CD4-positive, alpha-beta T cell (primary cell): ENCODE measurements around the gene CSTB. TPM values are rescaled to one million over a fixed set of nuclear protein-coding genes. Genes with fewer than 3 reads are reported as not detected.
"Not testable (repeated sequence)": the region's sequence is repeated elsewhere in the genome, so short reads cannot be mapped to it uniquely, and the experiment has no call there.

Experiments
- ATAC-seq: fragments of 200-7000 bp; cut with Tn5 transposase; one replicate; pipeline ENCODE4 v1.10.0; 2022; ENCODE audit warnings: mild to moderate bottlenecking; ENCODE audit not compliant: poor library complexity
- CTCF ChIA-PET: fragments of 350-600 bp; sonication (Branson Sonifier 250); formaldehyde crosslinking; loops from one replicate; lab custom pipeline; 2021; ENCODE audit warnings: antibody characterized with exemption, inconsistent platforms; lab: Charles Lee
- POLR2A ChIA-PET: fragments of 350-600 bp; sonication (Branson Sonifier 250); formaldehyde crosslinking; loops from one replicate; lab custom pipeline; 2021; ENCODE audit warnings: antibody characterized with exemption, inconsistent platforms; lab: Charles Lee
- DNase-seq, 14 experiments: peaks; one replicate each; pipeline ENCODE4 v3.0.0-alpha.2; 2013 to 2020; ENCODE audit warnings: mixed read lengths in 2 of 14
- H3K27ac ChIP-seq, 2 donors: one replicate each; pipeline versions ENCODE4 v1.5.1 to v1.7.0; 2013; ENCODE audit warnings: low read length in 2 of 2, low read depth in 1 of 2, mild to moderate bottlenecking in 1 of 2
- H3K27me3 ChIP-seq, 2 experiments: 1 replicate in 1 of 2; 2 replicates in 1 of 2; pipeline versions ENCODE4 v1.6.1 to v1.7.0; 2013; ENCODE audit warnings: low read length in 2 of 2, control low read depth in 1 of 2, mild to moderate bottlenecking in 1 of 2, moderate library complexity in 1 of 2; ENCODE audit not compliant: insufficient read depth in 2 of 2, control insufficient read depth in 1 of 2
- H3K36me3 ChIP-seq: one replicate; pipeline ENCODE4 v1.6.1; 2013; ENCODE audit warnings: low read length, control low read depth; ENCODE audit not compliant: insufficient read depth
- H3K4me1 ChIP-seq: one replicate; pipeline ENCODE4 v1.6.1; 2013; ENCODE audit warnings: low read length, control low read depth; ENCODE audit not compliant: insufficient read depth
- H3K4me3 ChIP-seq: one replicate; pipeline ENCODE4 v1.5.1; 2013; ENCODE audit warnings: mild to moderate bottlenecking, low read length, moderate library complexity
- H3K9me3 ChIP-seq, 2 experiments: 1 replicate in 1 of 2; 2 replicates in 1 of 2; pipeline versions ENCODE4 v1.6.1 to v1.7.0; 2013; ENCODE audit warnings: low read length in 2 of 2, mild to moderate bottlenecking in 2 of 2, control low read depth in 1 of 2, moderate library complexity in 1 of 2; ENCODE audit not compliant: control insufficient read depth in 1 of 2, insufficient read depth in 1 of 2
- H3K27ac Mint-ChIP-seq: one replicate; pipeline ENCODE4 v1.8.0; 2020; ENCODE audit warnings: mixed read lengths
- H3K27me3 Mint-ChIP-seq: one replicate; pipeline ENCODE4 v1.8.0; 2021; ENCODE audit warnings: mixed read lengths
- H3K36me3 Mint-ChIP-seq: one replicate; pipeline ENCODE4 v1.8.0; 2021; ENCODE audit warnings: low read depth, mixed read lengths
- H3K4me1 Mint-ChIP-seq: one replicate; pipeline ENCODE4 v1.8.0; 2021; ENCODE audit warnings: low read depth, mixed read lengths
- H3K4me3 Mint-ChIP-seq: one replicate; pipeline ENCODE4 v1.8.0; 2020; ENCODE audit warnings: mild to moderate bottlenecking, mixed read lengths
- H3K9me3 Mint-ChIP-seq: one replicate; pipeline ENCODE4 v1.8.0; 2020; ENCODE audit warnings: mixed read lengths
- CTCF ChIP-seq: fragments of 200-600 bp; IDR thresholded peaks from one replicate; pipeline ENCODE4 v1.8.0; 2022; ENCODE audit warnings: antibody characterized with exemption, mild to moderate bottlenecking
- intact Hi-C, 2 experiments: fragments of 100-400 bp; cut with DNase I in 1 of 2; cut with micrococcal nuclease in 1 of 2; formaldehyde crosslinking; loops; one replicate each; pipeline versions ENCODE4 v1.15.1 to v1.9.0; 2023 to 2025; cut with DNase I, micrococcal nuclease
- total RNA-seq, 174 experiments: library from RNA in 2 of 174; stranded (reverse) in 2 of 174; gene quantifications; one replicate each; pipeline ENCODE4 v1.2.3 and lab custom pipeline; 2021 to 2026

CSTB gene
- total RNA-seq, 2 experiments from 2014 or later = 13.4 to 14.5 TPM

- H3K27me3 ChIP-seq, H3K36me3 Mint-ChIP-seq, H3K4me1 Mint-ChIP-seq, POLR2A ChIA-PET, H3K4me3 ChIP-seq, CTCF ChIA-PET, H3K36me3 ChIP-seq, H3K27ac ChIP-seq, intact Hi-C loops, DNase-seq, H3K4me3 Mint-ChIP-seq, H3K27me3 Mint-ChIP-seq, H3K27ac Mint-ChIP-seq, H3K9me3 Mint-ChIP-seq, ATAC-seq, H3K4me1 ChIP-seq: not testable (repeated sequence)
- H3K9me3 ChIP-seq = peaks cover 3 to 16% of the 10 kb centered on the region in 2 experiments
Measured at GRCh38 chr21:43822166-43822565, 46.1 kb upstream of the CSTB start.

GRCh38 chr21:43820466-43820865 lies 44.4 kb upstream of the CSTB start:
- Mint-ChIP-seq H3K4me3 (no peak overlapping the region), H3K4me1 (no peaks in the 10 kb centered on the region), H3K9me3 (no peaks in the 10 kb centered on the region), H3K36me3 (peaks cover 6% of the 10 kb centered on the region), H3K27ac (no peak overlapping the region), H3K27me3 (no peaks in the 10 kb centered on the region)
- no peak for DNase-seq
- ATAC-seq = no peak
- CTCF ChIA-PET = no interaction called here
- intact Hi-C loops = no loop called here
- no peak overlapping the region for H3K27ac ChIP-seq
- H3K9me3 ChIP-seq = peaks cover 3 to 16% of the 10 kb centered on the region in 2 experiments
- no peaks in the 10 kb centered on the region for H3K36me3 ChIP-seq
- peaks cover 13% of the 10 kb centered on the region for H3K4me1 ChIP-seq
- no peaks in the 10 kb centered on the region for H3K27me3 ChIP-seq
- no peak for TF ChIP-seq CTCF
- POLR2A ChIA-PET = no interaction called here
- H3K4me3 ChIP-seq = no peak overlapping the region

- H3K4me1 Mint-ChIP-seq = peaks cover 2% of the 10 kb centered on the region
- H3K4me3 Mint-ChIP-seq = no peak overlapping the region
- ChIA-PET POLR2A (no interaction called here), CTCF (no interaction called here)
- H3K36me3 Mint-ChIP-seq = peaks cover 6% of the 10 kb centered on the region
- ATAC-seq = no peak
- no peak overlapping the region for H3K27ac ChIP-seq
- no peak overlapping the region for H3K4me3 ChIP-seq
- no peaks in the 10 kb centered on the region for H3K27me3 Mint-ChIP-seq
- H3K27me3 ChIP-seq = no peaks in the 10 kb centered on the region
- intact Hi-C loops = loop anchor here in 1 of 2 experiments (5.0 kb wide), 1 partner anchor 43 kb away; no protein-coding TSS in a partner anchor
- H3K9me3 Mint-ChIP-seq = no peaks in the 10 kb centered on the region
- no peak for DNase-seq
- no peak for TF ChIP-seq CTCF
- H3K36me3 ChIP-seq = no peaks in the 10 kb centered on the region
- H3K27ac Mint-ChIP-seq = no peak overlapping the region
- H3K4me1 ChIP-seq = peaks cover 17% of the 10 kb centered on the region
- peaks cover 3 to 16% of the 10 kb centered on the region in 2 experiments for H3K9me3 ChIP-seq
Measured at GRCh38 chr21:43819511-43820405, 43.6 kb upstream of the CSTB start.
